Body of pancreas (tissue), 4 donors: ENCODE results near the gene SLX4IP.

ENCODE experiments used
- POLR2A ChIP-seq, 3 donors: fragments of 450-650 bp; IDR thresholded peaks; one replicate each; pipeline ENCODE4 v1.6.1; 2016; ENCODE audit warnings: antibody characterized with exemption in 3 of 3, mild to moderate bottlenecking in 2 of 3
- TF ChIP-seq, protein P1 (sequence below), 7 experiments: fragments of 450-650 bp in 4 of 7; fragments of 200-600 bp in 3 of 7; sonication (generic) in 3 of 7; IDR thresholded peaks; one replicate each; pipeline ENCODE4 v1.5.1; 2016 to 2019; ENCODE audit warnings: antibody characterized with exemption in 7 of 7

DNA sequence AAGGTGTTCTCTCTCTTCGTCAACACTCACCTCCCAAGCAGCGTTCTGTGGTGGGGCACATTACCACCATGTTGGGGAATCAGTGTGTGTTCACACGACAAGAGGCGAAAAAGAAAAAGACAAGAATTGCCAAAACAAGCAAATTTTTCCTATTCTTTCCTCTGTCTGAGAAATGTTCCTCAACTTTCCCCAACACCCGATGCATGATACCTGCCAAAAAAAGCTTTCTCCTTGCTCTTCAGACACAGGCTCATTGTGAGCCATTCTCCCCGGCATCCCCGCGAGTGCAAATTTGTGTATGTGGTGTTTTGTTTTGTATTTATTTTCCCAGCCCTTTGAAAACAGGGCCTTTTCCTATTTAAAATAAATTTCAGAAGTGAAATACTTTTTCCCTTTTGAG is 137.7 kb downstream of the SLX4IP start:
- TF ChIP-seq POLR2A (IDR thresholded peaks at IDR 0.05), result no peak
- TF ChIP-seq, protein P1, sequence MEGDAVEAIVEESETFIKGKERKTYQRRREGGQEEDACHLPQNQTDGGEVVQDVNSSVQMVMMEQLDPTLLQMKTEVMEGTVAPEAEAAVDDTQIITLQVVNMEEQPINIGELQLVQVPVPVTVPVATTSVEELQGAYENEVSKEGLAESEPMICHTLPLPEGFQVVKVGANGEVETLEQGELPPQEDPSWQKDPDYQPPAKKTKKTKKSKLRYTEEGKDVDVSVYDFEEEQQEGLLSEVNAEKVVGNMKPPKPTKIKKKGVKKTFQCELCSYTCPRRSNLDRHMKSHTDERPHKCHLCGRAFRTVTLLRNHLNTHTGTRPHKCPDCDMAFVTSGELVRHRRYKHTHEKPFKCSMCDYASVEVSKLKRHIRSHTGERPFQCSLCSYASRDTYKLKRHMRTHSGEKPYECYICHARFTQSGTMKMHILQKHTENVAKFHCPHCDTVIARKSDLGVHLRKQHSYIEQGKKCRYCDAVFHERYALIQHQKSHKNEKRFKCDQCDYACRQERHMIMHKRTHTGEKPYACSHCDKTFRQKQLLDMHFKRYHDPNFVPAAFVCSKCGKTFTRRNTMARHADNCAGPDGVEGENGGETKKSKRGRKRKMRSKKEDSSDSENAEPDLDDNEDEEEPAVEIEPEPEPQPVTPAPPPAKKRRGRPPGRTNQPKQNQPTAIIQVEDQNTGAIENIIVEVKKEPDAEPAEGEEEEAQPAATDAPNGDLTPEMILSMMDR (IDR thresholded peaks at IDR 0.05), result no peak
